ENCODE data around the gene PLCXD3.
A peak's percentile ranks its signal among the peaks of the same experiment; 100 is the strongest.
"Not testable (repeated sequence)": the region's sequence is repeated elsewhere in the genome, so short reads cannot be mapped to it uniquely, and the experiment has no call there.

The PLCXD3 gene

GRCh38 chr5:41485533-41485932, 24.9 kb downstream of the PLCXD3 start:
- DNase-seq = no peak

- no peak for DNase-seq
Measured at GRCh38 chr5:41482715-41483114, 27.7 kb downstream of the PLCXD3 start.

- no peak for DNase-seq
Measured at GRCh38 chr5:41482173-41482572, 28.2 kb downstream of the PLCXD3 start.

GRCh38 chr5:41471571-41472208, 38.7 kb downstream of the PLCXD3 start:
- not testable (repeated sequence) for DNase-seq

GRCh38 chr5:41465493-41466171, 44.8 kb downstream of the PLCXD3 start:
- DNase-seq = no peak

GRCh38 chr5:41459557-41459956, 50.8 kb downstream of the PLCXD3 start:
- DNase-seq = no peak

GRCh38 chr5:41457094-41457493, 53.3 kb downstream of the PLCXD3 start:
- no peak for DNase-seq

- DNase-seq = no peak
Measured at GRCh38 chr5:41452506-41452905, 57.9 kb downstream of the PLCXD3 start.

- peak; percentile 84 to 95 for DNase-seq
Measured at GRCh38 chr5:41447650-41448510, 62.5 kb downstream of the PLCXD3 start.

- peak; percentile 90 to 94 for DNase-seq
Measured at GRCh38 chr5:41445937-41446563, 64.4 kb downstream of the PLCXD3 start.

- DNase-seq = no peak
Measured at GRCh38 chr5:41435276-41435675, 75.1 kb downstream of the PLCXD3 start.

GRCh38 chr5:41433552-41434181, 76.7 kb downstream of the PLCXD3 start:
- peak in 1 of 2 experiments; percentile 19 for DNase-seq

- DNase-seq = no peak
Measured at GRCh38 chr5:41432481-41433253, 77.7 kb downstream of the PLCXD3 start.

- no peak for DNase-seq
Measured at GRCh38 chr5:41427505-41427904, 82.9 kb downstream of the PLCXD3 start.

- DNase-seq = no peak
Measured at GRCh38 chr5:41425736-41426135, 84.7 kb downstream of the PLCXD3 start.

- DNase-seq = peak in 1 of 2 experiments; percentile 30
Measured at GRCh38 chr5:41420492-41421067, 89.8 kb downstream of the PLCXD3 start.

- peak in 1 of 2 experiments; percentile 24 for DNase-seq
Measured at GRCh38 chr5:41418220-41419031, 92.0 kb downstream of the PLCXD3 start.

- peak; percentile 82 to 95 for DNase-seq
Measured at GRCh38 chr5:41416336-41416735, 94.1 kb downstream of the PLCXD3 start.

GRCh38 chr5:41415242-41415641, 95.2 kb downstream of the PLCXD3 start:
- DNase-seq = peak in 1 of 2 experiments; percentile 58

GRCh38 chr5:41414598-41414997, 95.8 kb downstream of the PLCXD3 start:
- DNase-seq = peak in 1 of 2 experiments; percentile 22
